ENCODE measurements around the gene PRRX2. TPM values are rescaled to one million over a fixed set of nuclear protein-coding genes. Genes with fewer than 3 reads are reported as not detected.
A peak's percentile ranks its signal among the peaks of the same experiment; 100 is the strongest.

Gene PRRX2
- total RNA-seq, 1 donor from 2014 or later = 20.8 TPM

DNA sequence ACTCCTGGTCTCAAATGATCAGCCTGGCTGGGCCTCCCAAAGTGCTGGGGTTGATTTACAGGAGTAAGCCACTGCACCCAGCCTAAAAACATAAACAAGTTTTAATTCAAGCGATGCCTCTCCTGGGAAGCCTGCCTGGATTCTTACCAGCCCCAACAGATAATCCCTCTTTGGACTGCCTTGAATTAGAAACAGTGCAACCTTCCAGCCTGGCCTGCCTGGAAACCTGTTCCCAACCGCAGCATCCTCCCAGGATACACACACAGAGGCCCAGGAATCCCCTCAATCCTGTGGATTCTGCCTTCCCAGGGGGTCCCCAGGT, 68.1 kb downstream of the PRRX2 start:
- Mint-ChIP-seq H3K4me3 (no peak overlapping the region), H3K36me3 (no peaks in the 10 kb centered on the region), H3K27ac (no peak overlapping the region), H3K4me1 (ENCODE audit: unreplicated experiment) (peaks cover 3% of the 10 kb centered on the region), H3K9me3 (no peaks in the 10 kb centered on the region), H3K27me3 (peaks cover 15% of the 10 kb centered on the region)
- TF ChIP-seq, protein P1, sequence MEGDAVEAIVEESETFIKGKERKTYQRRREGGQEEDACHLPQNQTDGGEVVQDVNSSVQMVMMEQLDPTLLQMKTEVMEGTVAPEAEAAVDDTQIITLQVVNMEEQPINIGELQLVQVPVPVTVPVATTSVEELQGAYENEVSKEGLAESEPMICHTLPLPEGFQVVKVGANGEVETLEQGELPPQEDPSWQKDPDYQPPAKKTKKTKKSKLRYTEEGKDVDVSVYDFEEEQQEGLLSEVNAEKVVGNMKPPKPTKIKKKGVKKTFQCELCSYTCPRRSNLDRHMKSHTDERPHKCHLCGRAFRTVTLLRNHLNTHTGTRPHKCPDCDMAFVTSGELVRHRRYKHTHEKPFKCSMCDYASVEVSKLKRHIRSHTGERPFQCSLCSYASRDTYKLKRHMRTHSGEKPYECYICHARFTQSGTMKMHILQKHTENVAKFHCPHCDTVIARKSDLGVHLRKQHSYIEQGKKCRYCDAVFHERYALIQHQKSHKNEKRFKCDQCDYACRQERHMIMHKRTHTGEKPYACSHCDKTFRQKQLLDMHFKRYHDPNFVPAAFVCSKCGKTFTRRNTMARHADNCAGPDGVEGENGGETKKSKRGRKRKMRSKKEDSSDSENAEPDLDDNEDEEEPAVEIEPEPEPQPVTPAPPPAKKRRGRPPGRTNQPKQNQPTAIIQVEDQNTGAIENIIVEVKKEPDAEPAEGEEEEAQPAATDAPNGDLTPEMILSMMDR (conservative IDR thresholded peaks at IDR 0.05) = no peak
- no peak for DNase-seq (ENCODE audit: extremely low spot score, unreplicated experiment)

DNA sequence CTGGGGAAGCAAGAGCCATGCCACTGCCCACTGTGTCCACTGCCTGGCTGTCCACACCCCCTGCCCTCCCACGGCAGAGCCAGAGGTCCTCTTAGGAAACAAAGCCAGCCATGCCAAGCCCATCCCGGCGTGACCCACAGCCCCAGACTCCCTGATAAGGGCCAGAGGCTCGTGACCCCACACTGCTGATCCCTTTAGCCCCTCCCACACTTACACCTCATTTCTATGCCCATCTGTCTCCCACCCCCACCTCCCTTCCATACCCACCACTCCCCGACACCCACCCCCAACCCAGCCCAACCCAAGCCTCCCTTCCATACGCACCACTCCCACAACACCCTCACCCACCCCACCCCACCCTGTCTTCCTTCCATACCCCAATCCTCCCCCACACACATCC, 70.1 kb downstream of the PRRX2 start:
- TF ChIP-seq, protein P1 (conservative IDR thresholded peaks at IDR 0.05) = no peak
- no peak overlapping the region for H3K27ac Mint-ChIP-seq
- H3K36me3 Mint-ChIP-seq = no peaks in the 10 kb centered on the region
- no peak for DNase-seq (ENCODE audit: extremely low spot score, unreplicated experiment)
- H3K4me3 Mint-ChIP-seq = no peak overlapping the region
- H3K9me3 Mint-ChIP-seq = no peaks in the 10 kb centered on the region
- H3K4me1 Mint-ChIP-seq (ENCODE audit: unreplicated experiment) = peaks cover 3% of the 10 kb centered on the region
- peaks cover 13% of the 10 kb centered on the region for H3K27me3 Mint-ChIP-seq

DNA sequence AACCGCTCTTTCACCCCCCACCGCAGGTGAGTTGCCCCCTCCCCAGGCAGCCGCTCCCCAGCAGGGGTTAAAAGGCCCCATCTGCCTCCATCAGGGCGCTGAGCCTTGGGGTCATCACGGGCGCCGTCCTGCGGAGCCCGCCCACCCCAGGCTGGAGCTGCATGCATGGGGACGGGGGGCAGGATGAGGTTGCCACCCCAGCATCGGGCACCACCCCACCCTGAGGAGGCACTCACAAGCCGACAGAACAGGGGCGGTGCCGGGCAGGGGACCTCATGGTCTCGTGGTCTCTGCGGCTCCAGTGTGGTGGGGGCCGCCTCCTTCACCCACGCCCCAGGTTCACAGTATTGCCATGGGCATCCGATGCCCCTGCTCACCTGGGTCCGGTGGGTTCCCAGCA, 70.9 kb downstream of the PRRX2 start:
- Mint-ChIP-seq H3K4me3 (no peak overlapping the region), H3K36me3 (no peaks in the 10 kb centered on the region), H3K27ac (no peak overlapping the region), H3K9me3 (no peaks in the 10 kb centered on the region), H3K27me3 (peaks cover 9% of the 10 kb centered on the region), H3K4me1 (ENCODE audit: unreplicated experiment) (peaks cover 3% of the 10 kb centered on the region)
- TF ChIP-seq, protein P1 (conservative IDR thresholded peaks at IDR 0.05) = no peak
- DNase-seq (ENCODE audit: extremely low spot score, unreplicated experiment) = no peak

DNA sequence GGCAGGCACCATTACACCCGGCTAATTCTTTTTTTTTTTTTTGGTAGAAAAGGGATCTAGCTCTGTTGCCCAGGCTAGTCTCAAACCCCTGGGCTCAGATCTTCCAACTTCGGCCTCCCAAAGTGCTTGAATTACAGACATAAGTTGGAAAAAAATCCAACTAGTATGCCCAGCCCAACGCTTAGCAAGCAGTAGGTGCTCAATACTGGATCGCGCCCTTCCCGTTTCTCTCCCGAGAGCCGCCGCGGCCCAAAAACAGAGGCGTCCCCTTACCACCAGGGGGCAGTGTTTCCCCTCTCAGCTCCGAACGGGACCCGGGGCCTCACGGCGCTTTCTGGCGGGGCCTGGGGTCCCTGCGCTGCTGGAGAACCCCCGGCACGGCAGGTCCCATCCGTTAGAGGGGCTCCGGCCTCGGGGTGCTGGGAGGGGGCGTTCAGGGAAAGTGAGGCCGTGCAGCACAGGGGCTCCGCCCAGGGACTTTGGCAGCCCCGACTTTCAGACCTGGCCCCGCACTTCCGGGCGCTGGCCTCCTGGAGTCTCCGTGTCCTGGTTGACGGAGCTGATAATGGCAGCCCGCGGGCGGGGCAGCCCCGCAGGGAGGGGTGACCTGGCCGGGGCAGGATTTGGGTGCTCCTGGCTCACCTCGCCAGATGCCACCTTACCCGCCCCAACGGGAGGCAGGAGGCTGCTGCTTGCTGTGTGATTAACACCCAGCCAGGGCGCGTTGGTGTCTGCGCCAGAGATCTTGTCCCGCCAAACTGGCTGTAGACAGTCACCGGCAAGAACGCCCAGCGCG, 72.2 kb downstream of the PRRX2 start:
- DNase-seq (ENCODE audit: extremely low spot score, unreplicated experiment) = peak; percentile 90
- H3K9me3 Mint-ChIP-seq = no peaks in the 10 kb centered on the region
- peak overlapping the region; percentile 68 for H3K4me3 Mint-ChIP-seq
- H3K27me3 Mint-ChIP-seq = peaks cover 6% of the 10 kb centered on the region
- H3K27ac Mint-ChIP-seq = no peak overlapping the region
- H3K36me3 Mint-ChIP-seq = no peaks in the 10 kb centered on the region
- H3K4me1 Mint-ChIP-seq (ENCODE audit: unreplicated experiment) = peaks cover under 1% of the 10 kb centered on the region
- TF ChIP-seq, protein P1 (conservative IDR thresholded peaks at IDR 0.05) = peak; percentile 99

DNA sequence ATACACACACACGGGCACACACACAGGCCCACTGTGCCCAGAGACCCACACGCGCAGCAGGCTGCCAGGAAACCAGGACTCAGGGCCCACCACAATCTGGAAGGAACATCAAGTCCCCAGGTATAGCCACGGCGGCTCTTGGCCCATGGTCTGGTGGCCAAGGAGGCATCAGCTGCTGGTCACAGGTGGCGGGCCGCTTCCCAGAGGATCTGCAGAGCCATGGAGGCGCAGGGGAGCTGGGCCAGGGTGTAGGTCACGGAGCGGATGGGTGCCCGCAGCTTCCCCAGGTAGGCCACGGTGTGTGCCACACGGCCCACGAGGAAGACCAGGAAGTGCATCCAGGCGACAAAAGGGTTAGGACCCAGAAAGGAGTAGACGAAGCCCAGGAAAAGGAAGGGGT, 74.0 kb downstream of the PRRX2 start:
- DNase-seq (ENCODE audit: extremely low spot score, unreplicated experiment) = no peak
- no peaks in the 10 kb centered on the region for H3K4me1 Mint-ChIP-seq (ENCODE audit: unreplicated experiment)

More for the DNA sequence above, 74.0 kb downstream of the PRRX2 start:
- TF ChIP-seq, protein P1 (conservative IDR thresholded peaks at IDR 0.05) = no peak
- Mint-ChIP-seq H3K4me3 (peak overlapping the region; percentile 27), H3K9me3 (no peaks in the 10 kb centered on the region), H3K27me3 (peaks cover 6% of the 10 kb centered on the region), H3K36me3 (no peaks in the 10 kb centered on the region), H3K27ac (peak overlapping the region; percentile 43)

Data from type B pancreatic cell (in vitro differentiated cells).